ENCODE measurements around the gene GPC3. TPM values are rescaled to one million over a fixed set of nuclear protein-coding genes. Genes with fewer than 3 reads are reported as not detected.

The GPC3 gene
- total RNA-seq, 2 experiments from 2014 or later: 0.25 to 0.59 TPM

DNA sequence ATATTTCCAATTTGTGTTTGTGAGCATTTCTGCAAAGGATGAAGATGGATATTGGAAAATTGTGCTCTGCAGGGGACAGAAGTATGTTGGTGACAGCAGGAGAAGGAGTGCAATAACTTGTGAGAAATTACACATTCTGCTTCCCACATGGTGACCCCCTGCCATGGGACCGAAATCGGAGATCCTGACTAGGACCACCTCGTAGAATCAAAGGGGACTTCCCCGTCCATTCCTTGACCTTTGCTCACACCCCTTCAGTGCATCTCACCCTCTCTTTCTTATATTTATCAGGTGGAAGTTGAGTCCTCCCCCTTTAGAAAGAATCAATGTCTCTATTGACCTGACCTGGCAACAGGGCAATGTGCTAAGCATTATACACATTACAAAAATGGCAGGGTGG lies 451.2 kb downstream of the GPC3 start:
- CTCF ChIA-PET: no interaction called here
- Mint-ChIP-seq H3K36me3 (ENCODE audit: low read depth) (no peaks in the 10 kb centered on the region), H3K4me3 (no peak overlapping the region), H3K27ac (no peak overlapping the region), H3K27me3 (no peaks in the 10 kb centered on the region), H3K9me3 (no peaks in the 10 kb centered on the region), H3K4me1 (ENCODE audit: low read depth) (no peaks in the 10 kb centered on the region)
- DNase-seq: no peak
- intact Hi-C loops (cut with DNase I, micrococcal nuclease): no loop called here
- H3K27me3 ChIP-seq (ENCODE audit: control insufficient read depth in 1 of 2, insufficient read depth in 2 of 2, low read length in 2 of 2): no peaks in the 10 kb centered on the region
- H3K4me3 ChIP-seq (ENCODE audit: low read length): no peak overlapping the region
- H3K36me3 ChIP-seq (ENCODE audit: insufficient read depth, low read length): no peaks in the 10 kb centered on the region
- H3K9me3 ChIP-seq (ENCODE audit: control insufficient read depth in 1 of 2, insufficient read depth in 1 of 2, low read length in 2 of 2): no peaks in the 10 kb centered on the region
- no peak for ATAC-seq (ENCODE audit: poor library complexity)
- POLR2A ChIA-PET: no interaction called here
- TF ChIP-seq, protein P1, sequence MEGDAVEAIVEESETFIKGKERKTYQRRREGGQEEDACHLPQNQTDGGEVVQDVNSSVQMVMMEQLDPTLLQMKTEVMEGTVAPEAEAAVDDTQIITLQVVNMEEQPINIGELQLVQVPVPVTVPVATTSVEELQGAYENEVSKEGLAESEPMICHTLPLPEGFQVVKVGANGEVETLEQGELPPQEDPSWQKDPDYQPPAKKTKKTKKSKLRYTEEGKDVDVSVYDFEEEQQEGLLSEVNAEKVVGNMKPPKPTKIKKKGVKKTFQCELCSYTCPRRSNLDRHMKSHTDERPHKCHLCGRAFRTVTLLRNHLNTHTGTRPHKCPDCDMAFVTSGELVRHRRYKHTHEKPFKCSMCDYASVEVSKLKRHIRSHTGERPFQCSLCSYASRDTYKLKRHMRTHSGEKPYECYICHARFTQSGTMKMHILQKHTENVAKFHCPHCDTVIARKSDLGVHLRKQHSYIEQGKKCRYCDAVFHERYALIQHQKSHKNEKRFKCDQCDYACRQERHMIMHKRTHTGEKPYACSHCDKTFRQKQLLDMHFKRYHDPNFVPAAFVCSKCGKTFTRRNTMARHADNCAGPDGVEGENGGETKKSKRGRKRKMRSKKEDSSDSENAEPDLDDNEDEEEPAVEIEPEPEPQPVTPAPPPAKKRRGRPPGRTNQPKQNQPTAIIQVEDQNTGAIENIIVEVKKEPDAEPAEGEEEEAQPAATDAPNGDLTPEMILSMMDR (IDR thresholded peaks at IDR 0.05): no peak
- H3K27ac ChIP-seq (ENCODE audit: low read depth in 1 of 2, low read length in 2 of 2): no peak overlapping the region
- H3K4me1 ChIP-seq (ENCODE audit: insufficient read depth, low read length): no peaks in the 10 kb centered on the region

DNA sequence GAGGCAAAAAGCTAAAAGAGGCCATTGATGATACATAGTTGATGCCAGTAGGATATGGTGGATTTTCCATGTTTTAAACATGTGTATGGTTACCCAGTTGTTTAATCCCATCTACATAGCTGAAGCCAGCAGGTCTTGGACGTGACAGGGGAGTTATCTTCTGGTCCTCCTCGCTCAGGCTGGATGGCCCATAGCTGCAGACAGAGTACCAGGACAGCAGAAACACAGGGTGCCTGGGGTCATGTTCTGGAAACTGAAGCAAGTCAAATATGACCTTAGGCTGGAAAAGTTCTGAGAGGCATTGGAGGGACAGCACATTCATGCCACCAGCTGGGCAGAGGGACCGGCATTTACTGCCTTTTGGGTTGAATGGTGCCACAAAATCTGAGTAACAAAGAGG lies 452.1 kb downstream of the GPC3 start:
- Mint-ChIP-seq H3K27ac (no peak overlapping the region), H3K27me3 (no peaks in the 10 kb centered on the region), H3K4me3 (no peak overlapping the region), H3K9me3 (no peaks in the 10 kb centered on the region), H3K4me1 (ENCODE audit: low read depth) (no peaks in the 10 kb centered on the region), H3K36me3 (ENCODE audit: low read depth) (no peaks in the 10 kb centered on the region)
- no peak for DNase-seq
- Histone ChIP-seq H3K4me3 (ENCODE audit: low read length) (no peak overlapping the region), H3K36me3 (ENCODE audit: insufficient read depth, low read length) (no peaks in the 10 kb centered on the region), H3K4me1 (ENCODE audit: insufficient read depth, low read length) (no peaks in the 10 kb centered on the region), H3K9me3 (ENCODE audit: control insufficient read depth in 1 of 2, insufficient read depth in 1 of 2, low read length in 2 of 2) (no peaks in the 10 kb centered on the region), H3K27ac (ENCODE audit: low read depth in 1 of 2, low read length in 2 of 2) (no peak overlapping the region), H3K27me3 (ENCODE audit: control insufficient read depth in 1 of 2, insufficient read depth in 2 of 2, low read length in 2 of 2) (no peaks in the 10 kb centered on the region)
- intact Hi-C loops (cut with DNase I, micrococcal nuclease): no loop called here
- POLR2A ChIA-PET: no interaction called here
- TF ChIP-seq, protein P1 (IDR thresholded peaks at IDR 0.05): no peak
- CTCF ChIA-PET: no interaction called here
- ATAC-seq (ENCODE audit: poor library complexity): no peak

DNA sequence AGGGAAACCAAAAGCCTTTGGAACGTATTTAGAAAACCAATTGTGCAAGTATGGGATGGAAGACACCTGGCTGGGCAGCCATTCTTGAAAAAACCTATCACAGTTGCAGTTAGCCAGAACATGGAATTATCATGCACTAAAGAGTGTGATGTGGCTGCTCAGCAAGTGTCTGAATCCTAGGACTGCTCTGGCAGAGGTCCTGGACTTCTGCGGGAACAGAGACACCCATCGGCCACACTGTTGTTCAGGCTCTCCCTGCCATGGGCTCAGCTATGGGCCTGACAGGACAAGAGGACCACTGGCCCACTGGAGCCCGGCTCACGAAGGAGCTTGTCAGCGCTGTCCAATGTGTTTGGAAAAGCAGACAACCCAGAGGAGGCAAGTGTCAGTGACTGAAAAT lies 454.4 kb downstream of the GPC3 start:
- H3K36me3 ChIP-seq (ENCODE audit: insufficient read depth, low read length): no peaks in the 10 kb centered on the region
- H3K4me1 ChIP-seq (ENCODE audit: insufficient read depth, low read length): no peaks in the 10 kb centered on the region
- no peaks in the 10 kb centered on the region for H3K9me3 ChIP-seq (ENCODE audit: control insufficient read depth in 1 of 2, insufficient read depth in 1 of 2, low read length in 2 of 2)
- Mint-ChIP-seq H3K4me1 (ENCODE audit: low read depth) (no peaks in the 10 kb centered on the region), H3K9me3 (no peaks in the 10 kb centered on the region), H3K27me3 (no peaks in the 10 kb centered on the region), H3K36me3 (ENCODE audit: low read depth) (no peaks in the 10 kb centered on the region), H3K4me3 (no peak overlapping the region), H3K27ac (no peak overlapping the region)
- H3K4me3 ChIP-seq (ENCODE audit: low read length): no peak overlapping the region
- TF ChIP-seq, protein P1 (IDR thresholded peaks at IDR 0.05): no peak
- H3K27ac ChIP-seq (ENCODE audit: low read depth in 1 of 2, low read length in 2 of 2): no peak overlapping the region
- H3K27me3 ChIP-seq (ENCODE audit: control insufficient read depth in 1 of 2, insufficient read depth in 2 of 2, low read length in 2 of 2): no peaks in the 10 kb centered on the region
- no peak for ATAC-seq (ENCODE audit: poor library complexity)
- ChIA-PET CTCF (no interaction called here), POLR2A (no interaction called here)
- no peak for DNase-seq
- intact Hi-C loops (cut with DNase I, micrococcal nuclease): no loop called here

All from CD4-positive, alpha-beta T cell (primary cell).